Spleen (tissue), 7 donors: ENCODE results near the gene TNFRSF21.

Experiments used
- POLR2A ChIP-seq, 3 donors: fragments of 450-650 bp; IDR thresholded peaks; one replicate each; pipeline ENCODE4 v1.5.1; 2017; ENCODE audit warnings: antibody characterized with exemption in 3 of 3, mild to moderate bottlenecking in 1 of 3
- POLR2AphosphoS5 ChIP-seq, 3 donors: sonication (generic); formaldehyde crosslinking; IDR thresholded peaks; one replicate each; pipeline ENCODE4 v1.5.1; 2017; ENCODE audit warnings: antibody characterized with exemption in 3 of 3
- TF ChIP-seq, protein P1 (sequence below), 11 experiments: fragments of 200-600 bp in 7 of 11; fragments of 450-650 bp in 4 of 11; sonication (generic) in 4 of 11; IDR thresholded peaks in 8 of 11; conservative IDR thresholded peaks in 3 of 11; 1 replicate in 7 of 11; 2 replicates in 4 of 11; pipeline versions ENCODE4 v1.4.0 to v1.8.0; 2016 to 2021; ENCODE audit warnings: antibody characterized with exemption in 11 of 11, inconsistent platforms in 4 of 11, mild to moderate bottlenecking in 1 of 11
- donor health status: DM: no; HTN: no; CAD: no; lungs with moderate emphysema.
- donor health status: DM: no; HTN: no; CAD: no.
- donor health status: DM: no; HTN: no; CAD: no.

DNA sequence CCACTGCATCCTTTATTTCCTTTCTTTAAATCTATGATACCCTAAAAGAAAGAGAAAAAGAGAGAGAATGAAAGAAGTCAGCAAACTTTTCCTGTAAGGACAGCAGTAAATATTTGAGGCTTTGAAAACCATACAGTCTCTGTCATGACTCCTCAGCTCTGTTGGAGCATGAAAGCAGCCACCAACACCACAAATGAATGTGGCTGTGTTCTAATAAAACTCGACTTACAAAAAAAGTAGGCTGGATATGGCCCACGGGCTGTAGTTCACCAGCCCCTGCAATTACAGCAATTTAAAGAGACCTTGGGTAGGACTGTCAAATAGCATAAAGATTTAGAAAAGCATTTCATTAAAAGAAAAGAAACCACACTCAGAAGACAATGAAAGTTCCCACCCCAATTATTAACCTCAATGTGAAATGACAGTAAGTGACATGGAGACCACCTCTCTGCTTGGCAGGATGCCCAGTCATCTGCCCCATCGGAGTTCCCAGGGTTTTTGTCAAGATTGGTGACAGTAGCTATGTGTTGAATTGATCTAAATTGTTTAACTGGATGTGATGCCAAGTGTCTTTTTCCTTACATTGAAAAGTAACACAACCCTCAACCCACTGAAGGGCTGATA lies 50.9 kb downstream of the TNFRSF21 start:
- TF ChIP-seq, protein P1, sequence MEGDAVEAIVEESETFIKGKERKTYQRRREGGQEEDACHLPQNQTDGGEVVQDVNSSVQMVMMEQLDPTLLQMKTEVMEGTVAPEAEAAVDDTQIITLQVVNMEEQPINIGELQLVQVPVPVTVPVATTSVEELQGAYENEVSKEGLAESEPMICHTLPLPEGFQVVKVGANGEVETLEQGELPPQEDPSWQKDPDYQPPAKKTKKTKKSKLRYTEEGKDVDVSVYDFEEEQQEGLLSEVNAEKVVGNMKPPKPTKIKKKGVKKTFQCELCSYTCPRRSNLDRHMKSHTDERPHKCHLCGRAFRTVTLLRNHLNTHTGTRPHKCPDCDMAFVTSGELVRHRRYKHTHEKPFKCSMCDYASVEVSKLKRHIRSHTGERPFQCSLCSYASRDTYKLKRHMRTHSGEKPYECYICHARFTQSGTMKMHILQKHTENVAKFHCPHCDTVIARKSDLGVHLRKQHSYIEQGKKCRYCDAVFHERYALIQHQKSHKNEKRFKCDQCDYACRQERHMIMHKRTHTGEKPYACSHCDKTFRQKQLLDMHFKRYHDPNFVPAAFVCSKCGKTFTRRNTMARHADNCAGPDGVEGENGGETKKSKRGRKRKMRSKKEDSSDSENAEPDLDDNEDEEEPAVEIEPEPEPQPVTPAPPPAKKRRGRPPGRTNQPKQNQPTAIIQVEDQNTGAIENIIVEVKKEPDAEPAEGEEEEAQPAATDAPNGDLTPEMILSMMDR (IDR thresholded peaks at IDR 0.05 in 8 of 11, conservative IDR thresholded peaks at IDR 0.05 in 3 of 11), result no peak
- TF ChIP-seq POLR2A (IDR thresholded peaks at IDR 0.05) (no peak), POLR2AphosphoS5 (IDR thresholded peaks at IDR 0.05) (no peak)
